SIG-M5 treated with dmso at 0.1 percent for 504 hours (cell line): Measurements from ENCODE around the gene SYT13.
"Not testable (repeated sequence)": the region's sequence is repeated elsewhere in the genome, so short reads cannot be mapped to it uniquely, and the experiment has no call there.

ENCODE experiments used
- DNase-seq: peaks from one replicate; lab custom pipeline; 2025; ENCODE audit not compliant: unreplicated experiment; lab: John Stamatoyannopoulos, UW

Gene SYT13

DNA sequence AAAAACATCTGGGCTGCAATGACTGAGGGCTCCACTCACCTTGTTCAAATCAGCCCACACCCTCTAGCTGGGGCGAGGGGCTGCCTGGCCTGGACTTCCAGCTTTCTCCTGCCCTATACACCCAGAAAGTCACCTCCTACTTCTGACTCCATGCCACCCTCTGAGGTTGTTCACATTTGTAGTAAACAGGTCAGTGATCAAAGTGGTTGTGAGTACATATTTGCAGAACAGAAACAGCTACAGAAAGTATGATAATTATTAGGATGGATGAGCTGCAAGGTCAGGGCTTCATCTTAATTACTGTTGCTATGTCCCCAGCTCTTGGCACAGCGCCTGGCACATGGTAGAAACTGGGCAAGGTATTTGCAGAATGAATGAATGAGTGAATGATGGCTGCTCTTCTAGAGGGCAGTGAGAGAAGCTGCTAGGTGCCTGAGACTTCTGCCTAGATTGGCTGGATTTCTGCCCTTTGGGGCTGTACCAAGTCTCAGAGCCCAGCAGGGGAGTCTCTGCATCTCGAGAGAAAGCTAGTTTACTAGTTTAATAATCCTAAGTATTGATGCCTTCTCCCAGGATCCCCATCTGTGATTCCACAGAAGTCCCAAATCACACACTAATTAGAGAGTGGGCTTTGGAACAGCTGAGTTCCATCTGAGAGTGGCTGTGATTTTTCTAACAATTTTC is 36.0 kb downstream of the SYT13 start:
- DNase-seq, result no peak

DNA sequence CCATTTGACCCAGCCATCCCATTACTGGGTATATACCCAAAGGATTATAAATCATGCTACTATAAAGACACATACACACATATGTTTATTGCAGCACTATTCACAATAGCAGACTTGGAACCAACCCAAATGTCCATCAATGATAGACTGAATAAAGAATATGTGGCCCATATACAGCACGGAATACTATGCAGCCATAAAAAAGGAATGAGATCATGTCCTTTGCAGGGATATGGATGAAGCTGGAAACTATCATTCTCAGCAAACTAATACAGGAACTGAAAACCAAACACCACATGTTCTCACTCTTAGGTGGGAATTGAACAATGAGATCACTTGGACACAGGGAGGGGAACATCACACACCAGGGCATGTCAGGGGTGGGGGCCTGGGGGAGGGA is 36.8 kb downstream of the SYT13 start:
- DNase-seq, result not testable (repeated sequence)

DNA sequence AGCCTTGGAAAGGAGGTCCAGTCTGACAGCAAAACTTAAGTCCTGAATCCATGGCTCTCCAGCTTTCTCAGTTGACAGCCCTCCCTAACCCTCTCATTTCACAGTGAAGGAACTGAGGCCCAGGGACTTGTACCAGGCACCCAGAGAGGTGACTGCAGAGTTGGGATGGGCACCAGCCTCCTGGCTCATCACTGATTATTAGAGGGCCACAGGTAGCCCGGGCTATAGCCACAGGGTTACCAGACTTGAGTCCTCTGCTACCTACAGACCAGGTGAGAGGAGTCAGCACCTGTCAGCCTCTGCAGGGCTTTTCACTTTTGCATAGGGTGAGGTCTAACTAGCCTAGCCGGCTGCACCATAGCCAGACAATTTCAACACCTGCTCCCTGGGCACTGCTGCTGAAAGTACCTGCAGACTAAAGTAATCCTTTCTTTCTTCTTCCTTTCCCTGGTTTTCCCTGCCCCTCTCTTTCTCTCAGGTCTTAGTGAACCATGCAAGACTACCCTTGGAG is 37.6 kb downstream of the SYT13 start:
- DNase-seq, result no peak

DNA sequence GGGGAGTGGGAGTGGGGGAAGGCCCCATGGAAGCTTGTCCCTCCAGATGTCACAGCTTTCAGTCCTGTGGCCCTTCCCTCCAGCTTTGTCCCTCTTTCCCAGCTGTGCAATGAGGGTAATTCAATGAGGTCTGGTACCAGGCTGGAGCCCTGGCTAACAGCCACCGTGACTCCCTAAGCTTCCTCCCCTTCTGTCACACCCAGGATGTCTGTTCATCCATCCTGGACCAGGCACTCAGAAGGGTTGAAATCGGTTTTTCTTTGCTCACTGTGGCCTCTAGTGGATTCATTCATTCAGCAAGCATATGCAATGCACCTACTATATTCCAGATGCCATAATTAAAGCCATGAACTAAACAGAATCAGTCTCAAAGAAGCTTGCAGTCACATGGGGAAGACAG is 38.7 kb downstream of the SYT13 start:
- DNase-seq, result no peak

DNA sequence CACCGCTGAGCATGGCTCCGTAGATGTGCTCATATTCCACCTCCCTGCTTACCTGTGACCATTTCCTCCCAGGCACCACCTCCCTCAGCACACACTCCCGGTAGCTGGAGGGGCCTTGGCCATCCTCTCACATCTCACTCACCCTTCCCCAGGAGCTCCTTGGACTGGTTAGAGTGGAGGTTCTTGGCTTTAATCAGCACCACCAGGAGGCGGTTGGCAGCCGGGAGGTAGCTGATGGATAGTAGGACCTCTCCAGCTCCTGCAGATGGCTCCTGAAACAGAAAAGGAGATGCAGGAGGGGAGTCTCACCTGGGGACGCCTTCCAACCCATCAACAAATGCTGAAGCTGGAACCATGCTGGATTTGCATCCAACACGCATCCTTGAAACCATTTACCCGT is 39.9 kb downstream of the SYT13 start:
- no peak for DNase-seq

DNA sequence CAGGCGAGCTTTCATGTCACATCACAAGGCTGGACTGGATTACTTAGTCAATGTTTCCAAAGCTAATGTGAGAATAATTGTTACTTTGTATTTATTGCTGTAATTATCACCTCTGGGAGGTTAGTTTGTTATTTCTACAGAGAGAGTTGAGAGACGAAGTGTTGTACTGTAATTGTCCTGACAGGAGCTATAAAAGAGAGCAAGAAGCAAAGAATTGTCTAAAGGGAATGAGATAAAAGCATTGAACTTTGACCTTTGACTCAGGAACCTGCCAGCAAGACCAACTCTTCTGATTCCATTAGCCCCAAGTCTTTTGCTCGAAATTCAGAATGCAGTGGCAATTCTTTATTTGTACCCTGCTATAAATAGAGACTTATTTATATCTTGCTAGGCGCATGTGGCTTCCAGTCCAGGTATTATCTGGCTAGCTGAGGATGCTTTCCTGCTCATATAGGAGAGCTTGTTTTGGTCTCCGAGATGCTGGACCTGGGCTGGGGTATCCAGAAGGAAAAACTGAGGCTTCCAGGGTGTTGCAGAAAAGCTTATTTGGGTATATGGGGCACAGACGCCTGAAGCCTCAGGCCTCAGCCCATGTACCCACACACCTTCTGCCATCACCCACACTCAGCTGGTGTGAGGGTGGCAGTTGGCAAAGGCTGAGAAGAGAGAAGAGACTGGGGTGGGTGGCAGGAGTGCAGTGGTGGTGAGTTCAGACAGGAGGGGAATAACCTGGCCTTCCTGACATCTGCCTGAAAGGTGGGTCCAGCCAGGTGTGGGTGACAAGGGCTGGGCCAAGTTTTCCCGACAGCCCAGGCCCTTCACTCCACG is 40.7 kb downstream of the SYT13 start:
- DNase-seq, result no peak

DNA sequence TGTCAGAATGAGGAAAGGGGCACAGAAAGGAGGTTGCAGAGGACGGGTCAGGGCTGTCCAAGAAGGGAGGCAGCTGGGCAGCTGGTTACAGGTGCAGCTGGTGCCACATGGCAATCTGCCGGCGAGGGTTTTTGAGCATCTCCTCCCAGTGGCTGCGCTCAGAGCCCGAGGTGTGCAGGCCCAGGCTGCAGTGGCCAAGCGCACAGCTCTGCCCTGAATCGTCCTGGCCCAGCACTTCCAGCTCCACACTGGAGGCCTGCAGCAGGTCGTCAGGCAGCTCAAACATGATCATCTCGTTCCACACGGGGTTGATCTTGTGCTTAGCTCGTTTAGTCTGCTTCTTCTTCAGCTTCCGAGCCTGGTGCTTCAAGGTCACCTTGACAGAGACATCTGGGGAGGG is 42.2 kb downstream of the SYT13 start:
- no peak for DNase-seq

DNA sequence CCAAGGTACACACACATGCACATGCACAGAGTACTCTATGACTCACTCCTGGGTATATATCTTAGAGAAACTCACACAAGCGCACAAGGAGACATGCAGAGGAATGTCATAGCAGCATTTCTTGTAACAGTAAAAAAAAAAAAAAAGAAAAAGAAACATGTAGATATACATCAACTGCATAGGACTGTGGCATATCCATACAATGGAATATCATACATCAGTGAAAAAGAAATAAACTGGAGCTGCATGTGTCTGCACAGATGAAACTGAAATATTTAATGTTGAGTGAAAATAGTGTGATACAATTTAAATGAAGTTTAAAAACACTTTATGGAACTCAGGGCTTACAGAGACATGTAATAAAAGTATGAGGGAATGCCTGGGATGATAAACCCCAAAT is 46.4 kb downstream of the SYT13 start:
- no peak for DNase-seq

DNA sequence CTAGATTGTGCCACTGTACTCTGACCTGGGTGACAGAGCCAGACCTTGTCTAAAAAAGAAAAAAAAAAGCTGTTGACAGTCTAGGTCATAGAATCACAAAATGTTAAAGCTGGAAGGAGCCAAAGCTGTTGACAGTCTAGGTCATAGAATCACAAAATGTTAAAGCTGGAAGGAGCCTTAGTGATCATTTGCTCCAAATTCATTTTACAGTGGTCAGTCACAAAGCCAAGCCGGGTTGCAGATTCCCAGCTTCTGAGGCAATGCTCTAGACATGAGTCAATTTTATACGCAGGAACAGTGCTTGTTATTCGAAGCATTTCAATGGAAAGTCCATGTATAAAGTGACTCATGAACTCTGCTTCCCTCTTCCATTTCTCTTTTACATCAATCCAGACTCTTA is 47.4 kb downstream of the SYT13 start:
- DNase-seq, result no peak

DNA sequence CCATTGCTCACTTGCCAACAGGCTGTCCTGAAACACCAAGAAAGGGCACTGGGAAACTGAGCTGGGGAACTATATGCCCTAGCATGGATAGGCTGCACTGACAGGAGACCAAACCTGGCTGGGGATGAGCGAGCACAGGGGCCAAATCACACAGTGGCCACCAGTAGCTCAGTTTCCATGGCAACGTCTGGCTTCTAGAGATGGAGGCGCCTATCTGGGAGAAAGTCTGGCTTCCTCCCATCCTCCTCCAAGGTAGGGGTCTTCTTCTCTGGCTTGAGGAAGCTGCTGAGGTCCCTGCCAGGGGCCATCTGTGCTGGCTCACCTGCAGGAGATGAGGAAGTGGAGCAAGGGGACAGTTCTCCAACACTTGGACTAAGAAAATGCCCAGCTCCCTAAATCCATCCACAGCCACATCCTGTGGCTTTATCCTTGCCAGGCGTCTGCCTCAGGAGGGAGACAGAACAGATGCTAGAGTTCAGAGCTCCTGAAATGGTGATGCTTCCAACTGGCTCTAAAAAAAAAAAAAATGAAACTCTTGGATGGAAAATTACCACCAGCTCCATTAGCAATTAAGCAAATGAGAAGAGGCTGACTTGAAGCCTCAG is 48.3 kb downstream of the SYT13 start:
- DNase-seq, result no peak

DNA sequence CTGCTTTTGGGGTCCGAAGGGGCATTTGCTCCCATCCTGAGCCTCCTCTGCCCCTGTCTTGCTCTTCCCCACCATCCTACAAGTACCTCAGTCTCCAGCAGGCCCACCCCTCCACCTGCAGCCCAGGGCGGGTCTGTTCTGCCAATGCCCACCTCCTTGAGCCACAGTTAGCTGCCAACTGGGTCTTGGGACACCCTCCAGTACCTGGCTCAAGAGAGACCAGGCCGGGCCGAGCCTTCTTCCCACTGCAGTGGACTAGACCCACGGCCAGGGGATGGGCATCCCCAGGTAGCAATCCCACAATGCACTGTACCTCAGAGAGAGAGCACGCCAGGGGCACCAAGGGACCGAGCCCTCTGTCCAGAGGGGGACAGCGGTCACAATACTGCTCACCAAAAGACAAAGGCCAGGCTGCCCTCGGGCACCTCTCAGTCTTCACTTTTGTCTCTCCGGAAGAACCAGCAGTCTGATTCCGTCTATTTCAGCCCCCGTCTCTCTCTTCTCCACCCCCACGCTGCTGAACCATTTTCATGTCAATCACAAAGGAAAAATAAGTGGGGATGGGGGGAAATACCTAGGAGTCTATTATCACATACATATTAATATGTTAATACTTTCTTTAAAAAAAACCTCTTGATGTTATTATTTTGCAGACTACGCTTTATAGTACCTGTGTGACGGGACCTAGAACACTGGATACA is 51.7 kb downstream of the SYT13 start:
- DNase-seq, result no peak

DNA sequence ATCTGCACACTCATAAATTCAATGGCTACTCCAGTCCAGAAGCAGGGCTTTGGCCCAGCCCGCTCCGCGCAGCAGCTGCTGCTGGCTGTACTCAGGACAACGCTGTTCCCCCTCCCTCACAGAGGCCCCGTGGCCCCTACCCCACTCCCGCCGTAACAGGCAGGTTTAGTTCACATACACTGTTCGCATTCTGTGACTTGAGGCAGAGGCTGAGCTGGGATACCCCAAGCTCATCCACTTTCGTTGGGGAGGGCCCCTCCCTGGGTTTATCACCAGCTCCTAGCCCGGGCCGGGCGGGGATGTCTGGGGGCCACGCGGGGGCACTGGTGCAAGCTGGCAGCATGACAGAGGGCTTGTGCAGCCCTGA is 52.4 kb downstream of the SYT13 start:
- DNase-seq, result no peak

DNA sequence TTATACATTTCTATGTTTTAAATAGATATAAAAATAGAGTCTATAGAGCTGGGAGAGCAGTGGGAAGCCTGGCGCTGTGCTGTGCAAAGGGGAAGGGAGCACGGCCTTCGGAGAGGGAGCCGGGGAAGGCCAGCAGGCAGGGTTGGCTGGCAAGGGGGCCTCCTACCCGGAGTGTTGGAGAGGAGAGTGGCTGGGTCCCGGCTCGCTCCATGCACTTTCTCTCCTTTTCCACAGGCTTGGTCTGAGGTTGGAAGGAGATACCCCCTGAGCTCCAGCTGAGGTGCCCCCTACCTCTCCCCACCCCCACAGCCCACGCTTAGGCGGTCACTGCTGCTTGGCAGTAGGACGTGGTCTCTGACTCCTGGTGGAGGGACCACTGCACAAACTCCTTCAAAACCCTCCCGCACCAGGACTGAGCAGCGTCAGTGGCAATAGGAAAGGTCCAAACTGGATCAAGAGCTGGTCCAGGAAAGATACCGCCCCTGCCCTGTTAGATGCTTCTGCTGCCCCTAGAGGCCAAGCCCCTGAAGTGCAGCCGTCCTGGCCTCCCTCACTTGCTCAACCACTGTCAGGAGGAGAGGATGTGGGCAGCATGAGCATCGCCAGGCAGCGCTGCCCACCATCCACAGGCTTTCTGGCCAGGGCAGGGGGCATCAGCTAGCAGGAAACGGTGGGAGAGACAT is 52.9 kb downstream of the SYT13 start:
- peak; percentile 40 for DNase-seq

DNA sequence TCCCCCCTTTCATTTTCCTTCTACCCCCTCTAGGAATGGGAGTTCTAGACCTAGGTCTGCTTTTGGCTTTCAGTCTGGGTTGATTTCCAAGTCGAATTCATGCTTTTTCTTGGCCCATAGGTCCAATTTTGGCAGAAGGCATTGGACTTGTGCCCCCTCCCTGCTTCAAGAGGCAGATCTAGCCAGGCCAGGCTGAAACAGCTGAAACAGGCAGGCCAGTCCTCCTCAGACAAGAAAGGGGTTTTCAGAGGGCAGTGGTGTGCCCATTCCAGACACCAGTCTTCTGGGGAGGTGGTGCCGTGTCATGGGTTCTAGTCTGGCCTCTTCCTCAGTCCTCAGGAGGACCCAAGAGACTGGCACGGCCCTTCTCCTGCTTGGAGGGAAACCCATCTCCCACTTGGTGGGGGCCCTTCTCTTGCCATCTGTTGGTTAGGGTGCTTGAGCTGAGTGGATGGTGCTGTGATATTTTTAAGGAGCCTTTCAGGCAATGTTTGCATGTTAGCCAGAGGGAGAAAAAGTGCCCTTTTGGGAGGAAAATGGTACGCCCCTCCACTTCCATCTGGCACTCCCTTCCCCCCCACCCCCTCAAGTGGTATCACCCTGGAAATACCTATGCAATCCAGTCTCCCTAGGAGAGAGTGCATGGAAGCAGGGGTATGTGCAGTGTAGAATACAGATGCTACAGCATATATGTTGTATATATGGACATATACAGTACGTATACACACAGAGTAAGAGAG is 53.6 kb downstream of the SYT13 start:
- DNase-seq, result no peak

DNA sequence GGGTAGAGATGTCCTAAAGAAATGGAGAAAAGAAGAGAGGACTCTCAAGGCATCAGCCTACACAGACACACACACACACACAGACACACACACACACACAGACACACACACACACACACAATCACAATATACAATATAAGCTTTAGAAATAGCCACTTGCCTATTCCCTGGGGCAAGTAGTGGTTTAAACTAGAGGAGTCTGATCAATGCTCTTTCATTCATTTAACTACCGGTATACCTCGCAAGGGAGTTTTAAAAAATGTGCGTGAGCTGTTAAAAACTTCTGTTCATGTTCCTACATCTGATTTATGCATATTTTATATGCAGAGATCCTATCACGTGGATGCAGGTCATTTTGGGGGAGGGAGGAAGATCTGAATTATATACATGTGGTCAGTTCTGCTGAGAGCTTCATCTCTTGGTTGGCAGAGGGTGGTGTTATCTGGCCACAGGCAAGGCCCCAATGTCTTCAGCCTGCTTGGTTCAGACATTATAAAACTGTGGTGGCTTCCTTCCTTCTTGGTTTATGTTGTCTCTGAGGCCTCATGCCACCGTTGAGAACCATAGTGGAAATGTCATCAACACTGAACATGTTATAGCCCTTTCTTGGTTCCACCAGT is 56.6 kb downstream of the SYT13 start:
- DNase-seq, result no peak

DNA sequence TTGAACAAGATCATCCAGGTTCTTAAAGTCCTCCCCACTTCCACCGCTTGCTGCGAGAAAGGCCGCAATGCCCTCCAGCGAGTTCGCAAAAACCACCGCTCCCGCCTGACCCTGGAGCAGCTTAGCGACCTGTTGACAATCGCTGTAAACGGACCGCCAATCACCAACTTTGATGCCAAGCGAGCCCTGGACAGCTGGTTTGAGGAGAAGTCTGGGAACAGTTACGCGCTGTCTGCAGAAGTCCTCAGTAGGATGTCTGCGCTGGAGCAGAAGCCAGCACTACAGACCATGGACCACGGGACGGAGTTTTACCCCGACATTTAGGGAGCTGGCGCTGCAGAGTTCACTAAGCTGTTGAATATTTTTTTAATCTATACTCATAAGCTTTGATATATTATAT is 58.3 kb downstream of the SYT13 start:
- no peak for DNase-seq

DNA sequence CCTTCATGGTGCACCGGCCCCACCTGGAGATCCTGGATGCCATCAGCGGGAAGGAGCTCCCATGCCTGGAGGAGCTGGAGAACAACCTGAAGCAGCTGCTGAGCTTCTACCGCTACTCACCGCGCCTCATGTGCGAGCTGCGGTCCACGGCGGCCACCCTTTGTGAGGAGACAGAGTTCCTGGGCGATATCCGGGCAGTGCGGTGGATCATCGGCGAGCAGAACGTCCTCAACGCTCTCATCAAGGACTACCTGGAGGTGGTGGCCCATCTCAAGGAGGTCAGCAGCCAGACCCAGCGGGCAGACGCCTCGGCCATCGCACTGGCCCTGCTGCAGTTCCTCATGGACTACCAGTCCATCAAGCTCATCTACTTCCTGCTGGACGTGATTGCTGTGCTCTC is 59.2 kb downstream of the SYT13 start:
- no peak for DNase-seq

DNA sequence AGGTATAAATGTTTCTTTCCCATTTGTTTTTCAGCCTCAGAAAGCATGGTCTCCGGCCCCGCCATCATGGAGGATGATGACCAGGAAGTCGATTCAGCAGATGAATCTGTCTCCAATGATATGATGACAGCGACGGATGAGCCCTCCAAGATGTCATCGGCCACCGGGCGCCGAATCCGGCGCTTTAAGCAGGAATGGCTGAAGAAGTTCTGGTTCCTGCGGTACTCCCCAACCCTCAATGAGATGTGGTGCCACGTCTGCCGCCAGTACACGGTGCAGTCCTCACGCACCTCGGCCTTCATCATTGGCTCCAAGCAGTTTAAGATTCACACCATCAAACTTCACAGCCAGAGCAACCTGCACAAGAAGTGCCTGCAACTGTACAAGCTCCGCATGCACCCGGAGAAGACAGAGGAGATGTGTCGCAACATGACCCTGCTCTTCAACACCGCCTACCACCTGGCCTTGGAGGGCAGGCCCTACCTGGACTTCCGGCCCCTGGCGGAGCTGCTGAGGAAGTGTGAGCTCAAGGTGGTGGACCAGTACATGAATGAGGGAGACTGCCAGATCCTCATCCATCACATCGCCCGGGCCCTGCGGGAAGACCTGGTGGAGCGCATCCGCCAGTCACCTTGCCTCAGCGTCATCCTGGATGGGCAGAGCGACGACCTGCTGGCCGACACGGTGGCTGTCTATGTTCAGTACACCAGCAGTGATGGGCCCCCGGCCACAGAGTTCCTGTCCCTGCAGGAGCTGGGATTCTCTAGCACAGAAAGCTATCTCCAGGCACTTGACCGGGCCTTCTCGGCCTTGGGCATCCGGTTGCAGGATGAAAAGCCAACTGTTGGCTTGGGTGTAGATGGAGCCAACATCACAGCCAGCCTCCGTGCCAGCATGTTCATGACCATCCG is 59.9 kb downstream of the SYT13 start:
- DNase-seq, result no peak

DNA sequence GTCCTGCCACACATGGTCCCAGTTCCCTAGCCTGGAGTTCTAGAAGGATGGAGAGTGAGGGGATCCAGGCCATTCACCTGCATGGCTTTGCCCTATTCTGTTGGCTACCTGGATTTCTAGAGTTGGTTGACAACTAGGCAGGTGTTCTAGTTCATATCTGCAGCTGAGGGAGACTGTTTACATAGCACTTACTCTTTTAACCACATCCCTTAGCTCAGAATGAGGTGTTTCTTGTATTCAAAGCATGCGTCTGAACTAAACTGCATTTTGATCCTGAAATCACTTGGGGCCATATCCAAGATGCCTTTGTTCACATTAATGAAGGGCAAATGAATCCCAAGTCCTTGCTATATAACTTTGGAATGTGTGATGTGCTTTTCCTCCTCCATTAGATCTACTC is 60.9 kb downstream of the SYT13 start:
- DNase-seq, result no peak
